Measurements from ENCODE around the gene WDR73.

GRCh38 chr15:84600331-84600686 is 53.8 kb downstream of the WDR73 start:
- no peak for TF ChIP-seq POLR2A (IDR thresholded peaks at IDR 0.05; ENCODE audit: low read depth, low read length)
- TF ChIP-seq POLR2AphosphoS5 (IDR thresholded peaks at IDR 0.05; ENCODE audit: low read depth, low read length): no peak

All from GM12892 (cell line).